ENCODE results near the gene SLC14A1.

SLC14A1 gene

GRCh38 chr18:45731716-45732115 is 7.7 kb downstream of the SLC14A1 start:
- no peak for DNase-seq (ENCODE audit: insufficient read length, low spot score)
- no peak for FAIRE-seq
- TF ChIP-seq TAF1 (IDR thresholded peaks at IDR 0.05; ENCODE audit: low read depth, low read length) (no peak), SPI1 (IDR thresholded peaks at IDR 0.05; ENCODE audit: low read depth, low read length) (no peak), POLR2AphosphoS5 (IDR thresholded peaks at IDR 0.05; ENCODE audit: low read depth, low read length) (no peak), PAX5 (IDR thresholded peaks at IDR 0.05; ENCODE audit: insufficient read depth, low read length, severe bottlenecking) (no peak), POU2F2 (IDR thresholded peaks at IDR 0.05; ENCODE audit: low read depth, low read length) (no peak), POLR2A (IDR thresholded peaks at IDR 0.05; ENCODE audit: low read depth, low read length) (no peak)

- DNase-seq (ENCODE audit: insufficient read length, low spot score) (no peak), FAIRE-seq (no peak)
- no peak for TF ChIP-seq PAX5 (IDR thresholded peaks at IDR 0.05; ENCODE audit: insufficient read depth, low read length, severe bottlenecking)
- TF ChIP-seq POU2F2 (IDR thresholded peaks at IDR 0.05; ENCODE audit: low read depth, low read length): no peak
- no peak for TF ChIP-seq POLR2AphosphoS5 (IDR thresholded peaks at IDR 0.05; ENCODE audit: low read depth, low read length)
- no peak for TF ChIP-seq POLR2A (IDR thresholded peaks at IDR 0.05; ENCODE audit: low read depth, low read length)
- no peak for TF ChIP-seq SPI1 (IDR thresholded peaks at IDR 0.05; ENCODE audit: low read depth, low read length)
- TF ChIP-seq TAF1 (IDR thresholded peaks at IDR 0.05; ENCODE audit: low read depth, low read length): no peak
Measured at GRCh38 chr18:45733535-45733934, 9.6 kb downstream of the SLC14A1 start.

GRCh38 chr18:45734505-45734904 is 10.5 kb downstream of the SLC14A1 start:
- DNase-seq (ENCODE audit: insufficient read length, low spot score): no peak
- TF ChIP-seq POU2F2 (IDR thresholded peaks at IDR 0.05; ENCODE audit: low read depth, low read length) (no peak), TAF1 (IDR thresholded peaks at IDR 0.05; ENCODE audit: low read depth, low read length) (no peak), POLR2A (IDR thresholded peaks at IDR 0.05; ENCODE audit: low read depth, low read length) (no peak), SPI1 (IDR thresholded peaks at IDR 0.05; ENCODE audit: low read depth, low read length) (no peak), POLR2AphosphoS5 (IDR thresholded peaks at IDR 0.05; ENCODE audit: low read depth, low read length) (no peak), PAX5 (IDR thresholded peaks at IDR 0.05; ENCODE audit: insufficient read depth, low read length, severe bottlenecking) (no peak)
- FAIRE-seq: no peak

GRCh38 chr18:45734944-45735343 is 11.0 kb downstream of the SLC14A1 start:
- DNase-seq (ENCODE audit: insufficient read length, low spot score) (no peak), FAIRE-seq (no peak)
- TF ChIP-seq POU2F2 (IDR thresholded peaks at IDR 0.05; ENCODE audit: low read depth, low read length) (no peak), PAX5 (IDR thresholded peaks at IDR 0.05; ENCODE audit: insufficient read depth, low read length, severe bottlenecking) (no peak), TAF1 (IDR thresholded peaks at IDR 0.05; ENCODE audit: low read depth, low read length) (no peak), SPI1 (IDR thresholded peaks at IDR 0.05; ENCODE audit: low read depth, low read length) (no peak), POLR2A (IDR thresholded peaks at IDR 0.05; ENCODE audit: low read depth, low read length) (no peak), POLR2AphosphoS5 (IDR thresholded peaks at IDR 0.05; ENCODE audit: low read depth, low read length) (no peak)

- DNase-seq (ENCODE audit: insufficient read length, low spot score) (no peak), FAIRE-seq (no peak)
- TF ChIP-seq POLR2A (IDR thresholded peaks at IDR 0.05; ENCODE audit: low read depth, low read length) (no peak), POU2F2 (IDR thresholded peaks at IDR 0.05; ENCODE audit: low read depth, low read length) (no peak)
Measured at GRCh38 chr18:45738660-45739059, 14.7 kb downstream of the SLC14A1 start.

- DNase-seq (ENCODE audit: insufficient read length, low spot score) (no peak), FAIRE-seq (no peak)
- TF ChIP-seq POU2F2 (IDR thresholded peaks at IDR 0.05; ENCODE audit: low read depth, low read length): no peak
- TF ChIP-seq POLR2AphosphoS5 (IDR thresholded peaks at IDR 0.05; ENCODE audit: low read depth, low read length): no peak
- no peak for TF ChIP-seq TAF1 (IDR thresholded peaks at IDR 0.05; ENCODE audit: low read depth, low read length)
- TF ChIP-seq POLR2A (IDR thresholded peaks at IDR 0.05; ENCODE audit: low read depth, low read length): no peak
- TF ChIP-seq PAX5 (IDR thresholded peaks at IDR 0.05; ENCODE audit: insufficient read depth, low read length, severe bottlenecking): no peak
- TF ChIP-seq SPI1 (IDR thresholded peaks at IDR 0.05; ENCODE audit: low read depth, low read length): no peak
Measured at GRCh38 chr18:45739268-45739667, 15.3 kb downstream of the SLC14A1 start.

GRCh38 chr18:45739848-45740247 is 15.9 kb downstream of the SLC14A1 start:
- FAIRE-seq (no peak), DNase-seq (ENCODE audit: insufficient read length, low spot score) (no peak)
- no peak for TF ChIP-seq TAF1 (IDR thresholded peaks at IDR 0.05; ENCODE audit: low read depth, low read length)
- TF ChIP-seq POU2F2 (IDR thresholded peaks at IDR 0.05; ENCODE audit: low read depth, low read length): no peak
- TF ChIP-seq POLR2A (IDR thresholded peaks at IDR 0.05; ENCODE audit: low read depth, low read length): no peak
- no peak for TF ChIP-seq SPI1 (IDR thresholded peaks at IDR 0.05; ENCODE audit: low read depth, low read length)
- TF ChIP-seq POLR2AphosphoS5 (IDR thresholded peaks at IDR 0.05; ENCODE audit: low read depth, low read length): no peak
- TF ChIP-seq PAX5 (IDR thresholded peaks at IDR 0.05; ENCODE audit: insufficient read depth, low read length, severe bottlenecking): no peak

GRCh38 chr18:45741056-45741455 is 17.1 kb downstream of the SLC14A1 start:
- no peak for FAIRE-seq
- no peak for TF ChIP-seq SPI1 (IDR thresholded peaks at IDR 0.05; ENCODE audit: low read depth, low read length)
- no peak for TF ChIP-seq POU2F2 (IDR thresholded peaks at IDR 0.05; ENCODE audit: low read depth, low read length)
- no peak for TF ChIP-seq POLR2AphosphoS5 (IDR thresholded peaks at IDR 0.05; ENCODE audit: low read depth, low read length)
- TF ChIP-seq TAF1 (IDR thresholded peaks at IDR 0.05; ENCODE audit: low read depth, low read length): no peak
- TF ChIP-seq POLR2A (IDR thresholded peaks at IDR 0.05; ENCODE audit: low read depth, low read length): no peak
- TF ChIP-seq PAX5 (IDR thresholded peaks at IDR 0.05; ENCODE audit: insufficient read depth, low read length, severe bottlenecking): no peak

GRCh38 chr18:45745817-45746461 is 22.0 kb downstream of the SLC14A1 start:
- TF ChIP-seq SPI1 (IDR thresholded peaks at IDR 0.05; ENCODE audit: low read depth, low read length): no peak
- no peak for TF ChIP-seq PAX5 (IDR thresholded peaks at IDR 0.05; ENCODE audit: insufficient read depth, low read length, severe bottlenecking)
- TF ChIP-seq POLR2A (IDR thresholded peaks at IDR 0.05; ENCODE audit: low read depth, low read length): no peak
- TF ChIP-seq POLR2AphosphoS5 (IDR thresholded peaks at IDR 0.05; ENCODE audit: low read depth, low read length): no peak
- no peak for TF ChIP-seq POU2F2 (IDR thresholded peaks at IDR 0.05; ENCODE audit: low read depth, low read length)
- no peak for TF ChIP-seq TAF1 (IDR thresholded peaks at IDR 0.05; ENCODE audit: low read depth, low read length)
- DNase-seq (ENCODE audit: insufficient read length, low spot score) (no peak), FAIRE-seq (no peak)

More at GRCh38 chr18:45741056-45741455, 17.1 kb downstream of the SLC14A1 start:
- DNase-seq (ENCODE audit: insufficient read length, low spot score): no peak

GRCh38 chr18:45748501-45748900 is 24.5 kb downstream of the SLC14A1 start:
- DNase-seq (ENCODE audit: insufficient read length, low spot score) (no peak), FAIRE-seq (no peak)
- TF ChIP-seq TAF1 (IDR thresholded peaks at IDR 0.05; ENCODE audit: low read depth, low read length) (no peak), POU2F2 (IDR thresholded peaks at IDR 0.05; ENCODE audit: low read depth, low read length) (no peak), POLR2A (IDR thresholded peaks at IDR 0.05; ENCODE audit: low read depth, low read length) (no peak), SPI1 (IDR thresholded peaks at IDR 0.05; ENCODE audit: low read depth, low read length) (no peak), PAX5 (IDR thresholded peaks at IDR 0.05; ENCODE audit: insufficient read depth, low read length, severe bottlenecking) (no peak), POLR2AphosphoS5 (IDR thresholded peaks at IDR 0.05; ENCODE audit: low read depth, low read length) (no peak)
